Measurements from ENCODE around the gene GPR39.

GRCh38 chr2:132654968-132655367, 238.4 kb downstream of the GPR39 start:
- TF ChIP-seq POLR2AphosphoS5 (IDR thresholded peaks at IDR 0.05) (no peak), CTCF (IDR thresholded peaks at IDR 0.05) (no peak)

All from esophagus muscularis mucosa (tissue), 3 donors.